HepG2 (cell line): ENCODE data around the gene GLYATL1B. TPM values are rescaled to one million over a fixed set of nuclear protein-coding genes. Genes with fewer than 3 reads are reported as not detected.

ENCODE experiments used
- ATF2 ChIP-seq: sonication (generic); formaldehyde crosslinking; IDR thresholded peaks from 2 replicates; pipeline ENCODE4 v1.4.0; 2020; ENCODE audit warnings: missing genetic modification reagents
- CHCHD3 ChIP-seq: sonication (generic); formaldehyde crosslinking; IDR thresholded peaks from 2 replicates; pipeline ENCODE4 v1.8.0; 2022; ENCODE audit warnings: mild to moderate bottlenecking, missing genetic modification reagents, moderate library complexity
- DNMT1 ChIP-seq: sonication (generic); formaldehyde crosslinking; IDR thresholded peaks from 2 replicates; pipeline ENCODE4 v1.5.1; 2020; ENCODE audit warnings: mild to moderate bottlenecking, missing genetic modification reagents
- ETS1 ChIP-seq: sonication (generic); formaldehyde crosslinking; IDR thresholded peaks from 2 replicates; pipeline ENCODE4 v1.4.0; 2020; ENCODE audit warnings: missing genetic modification reagents
- FOSL1 ChIP-seq: sonication (generic); formaldehyde crosslinking; IDR thresholded peaks from 2 replicates; pipeline ENCODE4 v1.9.0; 2021; ENCODE audit warnings: missing genetic modification reagents, borderline replicate concordance
- FOXK1 ChIP-seq: sonication (generic); formaldehyde crosslinking; IDR thresholded peaks from 2 replicates; pipeline ENCODE4 v1.4.0; 2020; ENCODE audit warnings: low read depth, missing genetic modification reagents, borderline replicate concordance
- GLI4 ChIP-seq: sonication (generic); formaldehyde crosslinking; IDR thresholded peaks from 2 replicates; pipeline ENCODE4 v1.5.1; 2020; ENCODE audit warnings: missing genetic modification reagents, mild to moderate bottlenecking, moderate library complexity, borderline replicate concordance
- KLF15 ChIP-seq: sonication (generic); formaldehyde crosslinking; IDR thresholded peaks from 2 replicates; pipeline ENCODE4 v1.8.1; 2023; ENCODE audit warnings: borderline replicate concordance, mild to moderate bottlenecking, inconsistent platforms, missing genetic modification reagents, mixed read lengths
- KLF6 ChIP-seq: IDR thresholded peaks from 2 replicates; pipeline ENCODE4 v1.8.0; 2016; ENCODE audit warnings: missing biosample characterization, missing genetic modification reagents
- MIER2 ChIP-seq: IDR thresholded peaks from 2 replicates; pipeline ENCODE4 v1.6.1; 2016; ENCODE audit warnings: missing biosample characterization, missing genetic modification reagents
- MXD4 ChIP-seq: IDR thresholded peaks from 2 replicates; pipeline ENCODE4 v1.6.1; 2016; ENCODE audit warnings: mild to moderate bottlenecking, missing biosample characterization, missing genetic modification reagents
- POLR2AphosphoS2 ChIP-seq: IDR thresholded peaks from 2 replicates; pipeline ENCODE4 v1.6.1; 2011; ENCODE audit warnings: low read depth, low read length, improper control_type of control experiment
- TBP ChIP-seq: sonication (generic); formaldehyde crosslinking; IDR thresholded peaks from 2 replicates; pipeline ENCODE4 v1.5.0; 2020; ENCODE audit warnings: missing genetic modification reagents
- TEF ChIP-seq: sonication (generic); formaldehyde crosslinking; IDR thresholded peaks from 2 replicates; pipeline ENCODE4 v1.5.0; 2020; ENCODE audit warnings: missing genetic modification reagents
- TFDP1 ChIP-seq: IDR thresholded peaks from 2 replicates; pipeline ENCODE4 v1.6.1; 2016; ENCODE audit warnings: missing compliant biosample characterization, missing genetic modification reagents, borderline replicate concordance
- TP53 ChIP-seq: sonication (generic); formaldehyde crosslinking; conservative IDR thresholded peaks from 2 replicates; pipeline ENCODE4 v1.4.0; 2020; ENCODE audit warnings: missing genetic modification reagents
- ZFX ChIP-seq: sonication (generic); formaldehyde crosslinking; IDR thresholded peaks from 2 replicates; pipeline ENCODE4 v1.4.0; 2020; ENCODE audit warnings: mild to moderate bottlenecking, low read depth, missing genetic modification reagents, moderate library complexity
- ZNF124 ChIP-seq: sonication (generic); formaldehyde crosslinking; IDR thresholded peaks from 2 replicates; pipeline ENCODE4 v1.4.0; 2020; ENCODE audit warnings: missing genetic modification reagents
- ZUFSP ChIP-seq: sonication (generic); formaldehyde crosslinking; IDR thresholded peaks from 2 replicates; pipeline ENCODE4 v1.9.0; 2021; ENCODE audit warnings: missing genetic modification reagents, mild to moderate bottlenecking, borderline replicate concordance
- polyA plus RNA-seq, 8 experiments: library from polyadenylated mRNA; depleted of rRNA in 3 of 8; stranded (reverse) in 7 of 8; unstranded in 1 of 8; fragments of >200 nt; fragmentation: Illumina TruSeq in 4 of 8; extraction: Trizol in 4 of 8; gene quantifications; 2 replicates each; pipeline versions ENCODE4 v1.2.1 to v1.2.3, GENCODE V29; 2011 to 2016; ENCODE audit warnings: low read depth in 4 of 8, missing spikeins in 1 of 8, mixed read lengths in 1 of 8; ENCODE audit not compliant: insufficient read depth in 1 of 8
- total RNA-seq, 5 experiments: library from RNA; depleted of rRNA; stranded (reverse); fragments of >200 nt; fragmentation: Illumina TruSeq; extraction: Trizol; gene quantifications; 2 replicates each; pipeline ENCODE4 v1.2.3, GENCODE V29; 2016; ENCODE audit warnings: low read depth in 1 of 5
- TF ChIP-seq, protein P1 (sequence below): sonication (generic); formaldehyde crosslinking; IDR thresholded peaks from 2 replicates; pipeline ENCODE4 v1.5.1; 2020; ENCODE audit warnings: missing genetic modification reagents, mild to moderate bottlenecking, borderline replicate concordance

GLYATL1B gene
- total and polyA plus RNA-seq, 2 of the 13 experiments (the other 11 are each of a cell fraction or from before 2014, with no cell fraction given): not detected

GRCh38 chr11:59135648-59136461, 49.7 kb downstream of the GLYATL1B start (continued):
- TF ChIP-seq FOSL1 (CRISPR knock-in tag) (no peak), MXD4 (CRISPR knock-in tag) (0 out of 2 replicates have a peak, but pooled peaks have one; percentile 35), ZUFSP (CRISPR knock-in tag) (no peak), ZFX (CRISPR knock-in tag) (no peak), DNMT1 (CRISPR knock-in tag) (no peak), CHCHD3 (CRISPR knock-in tag) (no peak), POLR2AphosphoS2 (no peak), KLF15 (CRISPR knock-in tag) (no peak), KLF6 (peak; percentile 44; the same call in 1 of the 2 replicates), MIER2 (CRISPR knock-in tag) (no peak), TEF (CRISPR knock-in tag) (no peak), TBP (CRISPR knock-in tag) (no peak), GLI4 (CRISPR knock-in tag) (no peak), ZNF124 (CRISPR knock-in tag) (peak; percentile 80; the same call in 1 of the 2 replicates), TP53 (CRISPR knock-in tag) (no peak), ATF2 (peak; percentile 34; the same call in 1 of the 2 replicates), FOXK1 (CRISPR knock-in tag) (0 out of 2 replicates have a peak, but pooled peaks have one; percentile 19), TFDP1 (CRISPR knock-in tag) (no peak), ETS1 (CRISPR knock-in tag) (no peak)
- TF ChIP-seq, protein P1, sequence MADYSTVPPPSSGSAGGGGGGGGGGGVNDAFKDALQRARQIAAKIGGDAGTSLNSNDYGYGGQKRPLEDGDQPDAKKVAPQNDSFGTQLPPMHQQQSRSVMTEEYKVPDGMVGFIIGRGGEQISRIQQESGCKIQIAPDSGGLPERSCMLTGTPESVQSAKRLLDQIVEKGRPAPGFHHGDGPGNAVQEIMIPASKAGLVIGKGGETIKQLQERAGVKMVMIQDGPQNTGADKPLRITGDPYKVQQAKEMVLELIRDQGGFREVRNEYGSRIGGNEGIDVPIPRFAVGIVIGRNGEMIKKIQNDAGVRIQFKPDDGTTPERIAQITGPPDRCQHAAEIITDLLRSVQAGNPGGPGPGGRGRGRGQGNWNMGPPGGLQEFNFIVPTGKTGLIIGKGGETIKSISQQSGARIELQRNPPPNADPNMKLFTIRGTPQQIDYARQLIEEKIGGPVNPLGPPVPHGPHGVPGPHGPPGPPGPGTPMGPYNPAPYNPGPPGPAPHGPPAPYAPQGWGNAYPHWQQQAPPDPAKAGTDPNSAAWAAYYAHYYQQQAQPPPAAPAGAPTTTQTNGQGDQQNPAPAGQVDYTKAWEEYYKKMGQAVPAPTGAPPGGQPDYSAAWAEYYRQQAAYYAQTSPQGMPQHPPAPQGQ (CRISPR knock-in tag): no peak
